HG03280 (cell line): ENCODE data around the gene TTC28.
A peak's percentile ranks its signal among the peaks of the same experiment; 100 is the strongest.

Experiments used
- ATAC-seq: cut with Tn5 transposase; IDR thresholded peaks from one replicate; pipeline ENCODE4 v1.9.1; 2021; ENCODE audit warnings: mild to moderate bottlenecking, moderate library complexity; ENCODE audit not compliant: unreplicated experiment

TTC28 gene

GRCh38 chr22:28314959-28315358 is 364.7 kb downstream of the TTC28 start:
- ATAC-seq: no peak

DNA sequence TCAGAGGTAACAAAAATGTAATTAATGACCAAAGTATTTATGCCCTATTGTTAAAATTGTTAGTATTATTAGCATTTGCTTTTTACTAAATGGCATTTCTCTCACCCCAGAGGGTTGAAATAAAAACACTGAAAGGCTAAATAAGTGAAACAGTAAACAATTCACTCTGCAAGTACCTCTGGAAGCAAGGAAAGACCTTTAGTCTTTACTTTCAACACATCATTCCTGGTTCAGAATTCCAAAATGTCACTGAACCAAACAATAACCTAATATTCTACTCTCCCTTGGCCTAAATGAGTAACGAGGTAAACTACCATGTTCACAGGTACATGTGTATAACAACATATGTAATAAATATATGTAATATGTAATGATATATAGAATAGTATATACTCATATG is 369.3 kb downstream of the TTC28 start:
- ATAC-seq: no peak

DNA sequence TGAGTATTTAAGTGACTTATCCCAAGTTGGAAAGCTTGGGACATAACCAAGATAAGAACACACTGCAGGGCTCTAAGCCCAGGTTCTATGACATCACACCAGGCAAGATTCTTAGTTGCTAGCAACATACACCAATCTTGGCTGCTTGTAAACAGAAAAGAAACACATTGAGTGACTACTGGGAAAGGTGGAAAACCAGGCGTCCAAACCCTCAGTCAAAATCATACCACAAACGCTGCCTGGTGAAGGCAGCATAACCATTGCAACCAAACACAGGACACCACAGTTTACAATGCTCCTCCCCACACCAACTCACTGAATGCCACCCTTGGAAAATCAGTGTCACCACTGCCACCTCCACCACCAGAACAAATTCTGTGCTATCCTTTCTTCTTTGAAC is 379.9 kb downstream of the TTC28 start:
- no peak for ATAC-seq

DNA sequence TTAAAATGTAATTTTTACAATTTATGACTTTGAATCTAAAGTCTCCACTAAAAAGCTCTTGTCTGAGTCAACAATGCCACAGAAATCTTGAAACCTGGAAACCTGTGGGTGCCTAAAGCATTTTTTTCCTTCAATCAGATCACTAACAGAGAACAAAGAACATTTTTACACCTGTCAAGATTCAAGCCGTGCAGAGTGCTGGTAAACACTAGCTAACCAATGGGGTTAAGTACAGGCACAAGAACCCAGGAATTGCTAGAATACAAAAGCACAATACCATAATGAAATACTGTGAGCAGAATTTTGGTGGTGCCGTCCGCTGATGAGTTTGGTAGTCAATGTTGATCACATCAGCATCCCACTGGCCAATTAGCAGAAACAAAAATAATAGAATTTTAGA is 380.3 kb downstream of the TTC28 start:
- ATAC-seq: no peak

DNA sequence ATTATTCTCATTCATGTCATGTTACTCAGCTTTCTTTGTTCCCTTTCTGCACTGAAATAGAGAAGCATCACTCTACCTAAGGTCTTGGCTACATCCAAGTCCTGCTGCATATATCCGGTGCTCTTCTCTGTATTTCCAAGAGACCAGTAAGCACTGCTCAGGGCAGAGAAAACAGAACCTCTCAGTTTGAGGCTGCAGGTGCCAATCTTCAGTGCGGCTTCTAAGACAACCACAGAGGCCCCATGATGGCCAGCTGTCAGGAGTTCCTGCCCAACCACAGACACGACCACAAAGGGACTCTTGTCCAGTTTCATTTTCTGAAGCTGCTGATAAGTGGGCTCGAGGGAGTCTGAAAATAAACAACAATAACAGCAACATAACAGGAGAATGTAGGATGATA is 382.1 kb downstream of the TTC28 start:
- ATAC-seq: peak; percentile 66

GRCh38 chr22:28296452-28296851 is 383.2 kb downstream of the TTC28 start:
- ATAC-seq: no peak

DNA sequence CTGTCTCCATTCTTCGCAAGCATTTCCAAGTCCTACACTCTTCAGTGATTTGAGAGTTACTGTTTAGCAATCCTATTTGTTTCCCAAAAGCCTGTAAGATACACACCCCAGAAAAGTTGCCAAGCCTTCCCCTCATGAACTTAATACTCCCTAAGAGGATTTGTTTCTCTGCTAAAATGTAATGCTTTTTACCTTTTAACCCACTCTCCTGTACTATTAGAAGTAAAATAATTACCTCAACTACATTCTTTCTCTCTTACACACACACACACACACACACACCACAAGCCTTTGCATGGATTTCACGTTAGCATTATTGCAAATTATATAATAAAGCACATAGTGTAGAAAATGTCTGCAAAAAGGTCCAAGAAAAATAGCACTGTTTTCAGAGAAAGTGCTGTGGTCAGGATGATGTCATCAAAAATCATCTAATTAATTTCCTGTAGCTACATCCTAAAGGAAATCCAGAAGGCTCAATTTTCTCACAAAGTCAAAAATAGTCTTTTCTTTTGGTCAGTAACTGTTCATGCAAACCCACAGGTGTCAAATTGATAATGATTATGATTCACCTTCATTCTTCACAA is 396.5 kb downstream of the TTC28 start:
- no peak for ATAC-seq

DNA sequence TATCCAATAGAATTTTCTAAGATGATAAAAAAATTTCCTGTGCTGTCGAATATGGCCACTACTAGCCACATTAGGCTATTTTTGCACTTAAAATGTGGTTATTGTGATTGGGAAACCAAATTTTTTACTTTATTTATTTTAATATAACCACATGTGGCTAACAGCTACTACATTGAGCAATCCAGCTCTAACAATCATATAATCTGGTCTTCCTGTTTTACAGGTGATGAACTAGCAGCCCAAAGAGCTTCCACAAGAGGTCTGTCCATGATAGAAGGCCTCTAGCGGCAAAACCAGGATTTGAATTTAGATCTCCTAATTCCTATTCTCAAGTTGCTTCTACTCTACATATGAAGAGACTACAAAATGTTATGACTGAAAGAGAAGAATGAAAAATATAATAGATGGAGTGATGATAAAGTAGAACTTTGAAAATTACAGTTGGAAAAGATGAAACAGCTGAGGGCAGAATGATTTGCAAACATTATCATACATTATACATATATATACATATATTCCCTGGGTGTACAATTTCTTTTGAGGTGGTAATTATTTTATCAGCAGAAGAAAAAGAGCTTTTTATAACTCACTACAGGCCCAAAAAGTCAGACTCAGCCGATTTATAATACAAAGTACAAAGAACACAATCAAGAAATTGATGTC is 397.1 kb downstream of the TTC28 start:
- no peak for ATAC-seq

DNA sequence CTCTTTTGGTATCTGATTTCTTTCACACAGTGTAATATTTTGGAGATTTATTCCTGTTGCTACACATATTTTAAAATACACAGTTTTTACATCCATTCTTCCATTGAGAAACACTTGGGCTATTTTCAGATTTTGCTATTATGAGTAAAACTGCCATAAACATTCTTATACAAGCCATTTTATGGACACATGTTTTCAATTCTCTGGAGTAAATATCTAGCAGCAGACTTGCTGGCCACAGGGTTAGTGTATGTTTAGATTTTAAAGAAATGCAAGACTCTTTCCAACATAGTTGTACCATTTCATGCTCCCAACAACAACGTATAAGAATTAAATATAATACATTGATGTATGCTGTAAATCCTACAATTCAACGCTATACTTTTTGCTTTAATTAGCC is 399.8 kb downstream of the TTC28 start:
- ATAC-seq: no peak

DNA sequence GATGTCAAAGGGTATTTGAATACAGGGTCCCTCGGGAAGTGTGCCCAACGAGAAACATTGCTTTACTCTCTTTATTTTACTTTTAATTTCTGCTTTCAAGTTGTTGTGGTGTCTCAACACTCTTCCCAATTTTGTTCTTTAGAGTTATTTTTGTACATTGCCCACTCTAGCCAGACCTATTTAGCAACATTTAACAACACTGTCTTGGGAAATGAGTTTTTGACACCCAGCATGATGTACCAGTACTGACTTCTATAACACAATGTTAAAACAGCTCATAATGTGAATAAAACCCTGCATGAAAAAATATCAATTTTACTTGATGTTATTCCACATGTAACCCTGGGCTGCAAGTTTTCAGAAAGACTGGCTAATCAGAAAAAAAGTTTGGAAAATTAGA is 410.4 kb downstream of the TTC28 start:
- ATAC-seq: no peak

- ATAC-seq: no peak
Measured at GRCh38 chr22:28268850-28269249, 410.8 kb downstream of the TTC28 start.

GRCh38 chr22:28268171-28268570 is 411.5 kb downstream of the TTC28 start:
- no peak for ATAC-seq

DNA sequence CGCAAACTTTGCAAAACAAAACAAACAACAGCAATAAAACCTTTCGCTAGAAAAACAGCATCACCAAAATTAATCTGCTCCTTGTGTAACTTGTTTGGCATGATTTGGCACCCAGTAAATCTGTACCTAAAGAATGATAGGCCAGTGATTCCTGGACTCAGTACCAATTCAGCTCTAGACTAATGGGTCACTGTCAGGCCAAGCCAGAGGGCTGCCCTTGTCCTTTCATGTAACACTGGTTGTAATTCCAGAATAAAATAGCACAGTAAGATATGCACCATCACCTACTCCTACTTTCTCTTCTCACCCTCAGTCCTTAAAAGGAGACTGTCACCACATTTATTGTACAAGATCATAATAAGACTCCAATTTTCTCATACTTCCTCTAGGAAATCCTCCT is 419.0 kb downstream of the TTC28 start:
- ATAC-seq: no peak

GRCh38 chr22:28259774-28260312 is 419.8 kb downstream of the TTC28 start:
- ATAC-seq: no peak

- no peak for ATAC-seq
Measured at GRCh38 chr22:28254396-28254795, 425.2 kb downstream of the TTC28 start.

DNA sequence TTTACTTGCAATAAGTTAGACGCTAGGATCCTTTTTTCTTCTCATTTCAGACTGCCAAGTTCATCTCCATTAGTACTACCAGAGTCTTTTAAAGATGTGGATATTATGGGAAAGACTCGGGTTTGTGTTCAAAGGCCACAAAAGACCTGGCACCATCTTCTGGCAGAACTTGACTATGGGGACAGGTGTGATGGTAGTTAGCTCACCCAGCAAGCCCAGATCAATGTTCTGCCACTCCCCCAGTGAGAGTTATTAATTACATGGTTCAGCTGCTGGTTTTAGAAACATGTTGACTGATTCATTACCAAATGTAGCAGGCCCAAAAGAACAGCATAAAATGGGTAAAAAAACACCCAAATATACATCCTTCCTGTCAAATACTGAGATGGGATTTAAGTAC is 427.1 kb downstream of the TTC28 start:
- ATAC-seq: no peak

DNA sequence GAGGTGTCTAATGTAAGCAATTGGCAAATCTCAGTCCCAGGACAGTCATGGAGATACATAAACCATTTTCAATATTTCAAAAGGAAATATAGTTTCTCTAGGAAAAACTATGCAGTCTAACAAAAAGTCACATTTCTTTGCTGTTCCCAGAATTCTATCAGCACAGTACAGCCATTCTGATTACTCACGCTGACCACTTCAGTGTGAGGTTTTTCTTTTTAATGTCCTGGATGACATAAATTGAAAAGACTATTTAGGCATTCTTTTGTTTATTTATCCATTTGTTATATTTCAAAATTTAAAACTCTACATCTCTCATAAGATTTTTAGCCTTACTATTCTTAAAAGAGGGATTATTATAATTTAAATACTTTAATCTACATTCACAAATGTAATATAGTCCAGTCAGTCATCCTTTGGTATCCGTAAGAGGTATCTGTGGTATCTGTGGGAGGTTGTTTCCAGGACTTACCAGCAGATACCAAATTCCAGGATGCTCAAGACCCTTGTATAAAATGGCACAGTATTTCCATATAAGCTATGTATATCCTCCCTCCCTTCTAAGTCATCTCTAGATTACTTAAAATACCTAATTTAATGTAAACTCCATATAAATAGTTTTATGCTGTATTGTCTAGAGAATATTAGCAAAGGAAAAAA is 429.5 kb downstream of the TTC28 start:
- no peak for ATAC-seq

DNA sequence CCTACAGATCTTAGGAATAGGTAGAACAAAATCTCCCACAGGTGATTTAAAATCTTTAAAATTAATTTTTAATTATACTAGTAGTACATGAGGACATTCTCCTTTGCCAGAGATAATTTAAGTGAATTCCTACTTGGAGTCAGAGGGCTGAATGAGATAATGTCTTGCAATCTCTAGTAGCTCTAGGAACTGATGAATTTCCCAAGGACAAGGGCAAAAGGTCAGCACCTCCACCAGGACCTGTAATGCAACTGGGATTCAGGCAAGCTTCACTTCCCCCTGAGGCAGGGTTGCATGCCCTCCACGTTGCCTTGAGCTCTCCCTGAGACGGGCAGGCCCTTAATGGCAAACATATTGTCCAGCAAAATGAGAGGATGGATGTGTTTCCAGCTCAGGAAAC is 430.2 kb downstream of the TTC28 start:
- ATAC-seq: no peak

GRCh38 chr22:28247667-28248363 is 431.8 kb downstream of the TTC28 start:
- ATAC-seq: no peak

GRCh38 chr22:28247136-28247535 is 432.5 kb downstream of the TTC28 start:
- no peak for ATAC-seq

DNA sequence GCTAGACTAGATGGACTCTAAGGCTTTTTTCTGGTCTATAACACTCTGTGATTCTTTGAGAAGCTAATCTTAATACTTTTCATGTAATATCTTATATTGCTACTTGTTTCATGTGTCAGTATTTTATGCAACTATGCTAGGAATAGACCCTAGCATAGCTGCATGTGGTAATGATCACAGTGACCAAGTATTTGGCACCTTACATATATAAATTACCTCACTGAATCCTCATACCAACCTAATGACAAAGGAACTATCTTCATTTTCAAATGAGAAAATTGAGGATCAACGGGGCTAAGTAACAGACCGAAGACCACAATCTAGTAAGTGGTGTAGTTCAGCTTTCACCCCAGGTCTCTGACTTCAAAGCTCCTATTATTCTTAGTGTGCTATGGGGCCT is 433.2 kb downstream of the TTC28 start:
- no peak for ATAC-seq
